ENCODE measurements around the gene TBC1D22A. TPM values are rescaled to one million over a fixed set of nuclear protein-coding genes. Genes with fewer than 3 reads are reported as not detected.

TBC1D22A gene
- total RNA-seq, 2 experiments from 2014 or later = 22.3 to 43.9 TPM

GRCh38 chr22:47188261-47189055, 426.0 kb downstream of the TBC1D22A start:
- Histone ChIP-seq H4K20me1 (ENCODE audit: insufficient read depth, low read length) (no peaks in the 10 kb centered on the region), H3K9me3 (ENCODE audit: low read length) (no peaks in the 10 kb centered on the region), H2AFZ (ENCODE audit: low read length) (no peak overlapping the region), H3K4me2 (ENCODE audit: low read length) (no peak overlapping the region), H3K79me2 (ENCODE audit: insufficient read depth, low read depth, low read length) (no peaks in the 10 kb centered on the region), H3K9me2 (ENCODE audit: insufficient read depth, low read length) (no peaks in the 10 kb centered on the region), H3K36me3 (ENCODE audit: insufficient read depth, low read length) (no peaks in the 10 kb centered on the region), H3K4me1 (ENCODE audit: insufficient read depth, low read length, poor library complexity, severe bottlenecking) (no peaks in the 10 kb centered on the region), H3K4me3 (ENCODE audit: low read depth, low read length, poor library complexity, severe bottlenecking) (no peak overlapping the region), H3K27ac (ENCODE audit: low read depth, low read length, poor library complexity, severe bottlenecking) (no peak overlapping the region)
- intact Hi-C loops (cut with micrococcal nuclease; ENCODE audit: unreplicated experiment) = no loop called here
- BruUV-seq (replicated peaks) = no TSS peak
- POLR2A ChIA-PET = no interaction called here
- TF ChIP-seq, protein P1, sequence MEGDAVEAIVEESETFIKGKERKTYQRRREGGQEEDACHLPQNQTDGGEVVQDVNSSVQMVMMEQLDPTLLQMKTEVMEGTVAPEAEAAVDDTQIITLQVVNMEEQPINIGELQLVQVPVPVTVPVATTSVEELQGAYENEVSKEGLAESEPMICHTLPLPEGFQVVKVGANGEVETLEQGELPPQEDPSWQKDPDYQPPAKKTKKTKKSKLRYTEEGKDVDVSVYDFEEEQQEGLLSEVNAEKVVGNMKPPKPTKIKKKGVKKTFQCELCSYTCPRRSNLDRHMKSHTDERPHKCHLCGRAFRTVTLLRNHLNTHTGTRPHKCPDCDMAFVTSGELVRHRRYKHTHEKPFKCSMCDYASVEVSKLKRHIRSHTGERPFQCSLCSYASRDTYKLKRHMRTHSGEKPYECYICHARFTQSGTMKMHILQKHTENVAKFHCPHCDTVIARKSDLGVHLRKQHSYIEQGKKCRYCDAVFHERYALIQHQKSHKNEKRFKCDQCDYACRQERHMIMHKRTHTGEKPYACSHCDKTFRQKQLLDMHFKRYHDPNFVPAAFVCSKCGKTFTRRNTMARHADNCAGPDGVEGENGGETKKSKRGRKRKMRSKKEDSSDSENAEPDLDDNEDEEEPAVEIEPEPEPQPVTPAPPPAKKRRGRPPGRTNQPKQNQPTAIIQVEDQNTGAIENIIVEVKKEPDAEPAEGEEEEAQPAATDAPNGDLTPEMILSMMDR (conservative IDR thresholded peaks at IDR 0.05; ENCODE audit: low read length) = no peak
- CTCF ChIA-PET (ENCODE audit: unreplicated experiment) = no interaction called here
- DNase-seq (ENCODE audit: low spot score) = no peak

DNA sequence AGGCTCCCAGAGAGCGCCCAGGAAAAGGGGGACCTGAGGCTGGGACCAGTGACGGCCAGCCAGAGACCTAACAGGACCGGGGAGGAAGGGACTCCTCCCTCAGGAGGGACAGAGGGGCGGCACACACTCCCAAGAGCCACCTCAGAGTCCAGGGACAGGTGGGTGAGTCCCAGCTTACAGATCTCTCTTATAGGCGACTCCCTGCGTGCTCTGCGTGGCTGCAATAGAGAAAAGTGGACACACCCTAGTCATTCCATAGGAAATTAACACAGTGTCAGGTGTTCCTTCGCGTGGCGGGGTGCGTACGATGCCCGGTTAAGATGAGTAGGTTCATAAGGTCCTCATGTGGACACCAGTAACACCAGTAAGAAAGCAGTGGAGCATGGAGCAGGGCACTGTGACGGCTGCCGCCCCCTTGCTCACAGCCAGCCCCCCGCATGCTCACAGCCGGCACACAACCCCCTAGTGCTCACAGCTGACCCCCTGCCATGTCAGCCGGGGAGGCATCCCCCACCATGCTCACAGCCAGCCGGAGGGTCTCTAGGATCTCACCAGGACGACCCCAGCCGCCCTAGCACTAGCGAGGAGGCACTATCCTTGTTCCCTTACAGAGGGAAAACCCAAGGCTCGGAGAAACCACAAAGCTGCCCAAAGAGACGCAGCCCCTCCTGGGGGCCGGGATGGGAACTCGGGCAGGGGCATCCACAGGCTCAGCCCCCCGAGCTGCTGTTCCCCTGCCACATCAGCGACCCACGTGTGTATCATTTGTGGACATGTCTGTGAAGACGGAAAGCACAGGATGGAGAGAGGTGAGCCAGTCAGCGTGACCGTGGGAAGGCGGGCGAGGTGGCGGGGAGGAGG, 426.8 kb downstream of the TBC1D22A start:
- Histone ChIP-seq H3K79me2 (ENCODE audit: insufficient read depth, low read depth, low read length) (no peaks in the 10 kb centered on the region), H3K9me2 (ENCODE audit: insufficient read depth, low read length) (no peaks in the 10 kb centered on the region), H3K36me3 (ENCODE audit: insufficient read depth, low read length) (no peaks in the 10 kb centered on the region), H3K4me3 (ENCODE audit: low read depth, low read length, poor library complexity, severe bottlenecking) (no peak overlapping the region), H3K4me2 (ENCODE audit: low read length) (no peak overlapping the region), H3K9me3 (ENCODE audit: low read length) (no peaks in the 10 kb centered on the region), H4K20me1 (ENCODE audit: insufficient read depth, low read length) (no peaks in the 10 kb centered on the region), H2AFZ (ENCODE audit: low read length) (no peak overlapping the region), H3K4me1 (ENCODE audit: insufficient read depth, low read length, poor library complexity, severe bottlenecking) (no peaks in the 10 kb centered on the region), H3K27ac (ENCODE audit: low read depth, low read length, poor library complexity, severe bottlenecking) (no peak overlapping the region)
- no TSS peak for BruUV-seq (replicated peaks)
- CTCF ChIA-PET (ENCODE audit: unreplicated experiment) = no interaction called here
- POLR2A ChIA-PET = no interaction called here
- intact Hi-C loops (cut with micrococcal nuclease; ENCODE audit: unreplicated experiment) = no loop called here
- DNase-seq (ENCODE audit: low spot score) = no peak
- TF ChIP-seq EZH2phosphoT487 (IDR thresholded peaks at IDR 0.05; ENCODE audit: borderline replicate concordance, low read depth, low read length) = no peak
- TF ChIP-seq, protein P1 (conservative IDR thresholded peaks at IDR 0.05; ENCODE audit: low read length) = no peak

All from OCI-LY7 (cell line).